H1 (cell line): ENCODE measurements around the gene PDSS1. TPM values are rescaled to one million over a fixed set of nuclear protein-coding genes. Genes with fewer than 3 reads are reported as not detected.

Experiments
- HDAC6 ChIP-seq: IDR thresholded peaks from one replicate; pipeline ENCODE4 v1.7.1; 2012; ENCODE audit warnings: low read depth, mild to moderate bottlenecking, inconsistent platforms, low read length, moderate library complexity
- JUN ChIP-seq: IDR thresholded peaks from 2 replicates; pipeline ENCODE4 v1.6.1; 2011; ENCODE audit warnings: low read depth, mild to moderate bottlenecking, improper control_type of control experiment, low read length
- RNF2 ChIP-seq: fragments of 200-900, 300-1000 bp; sonication (generic); IDR thresholded peaks from 2 replicates; pipeline ENCODE4 v1.7.1; 2016; ENCODE audit warnings: borderline replicate concordance, low read depth, mild to moderate bottlenecking, antibody characterized with exemption, low read length; ENCODE audit not compliant: poor library complexity, severe bottlenecking; ENCODE audit errors: missing control alignments
- SIN3A ChIP-seq, 2 experiments: IDR thresholded peaks in 1 of 2; conservative IDR thresholded peaks in 1 of 2; 2 replicates each; pipeline ENCODE4 v1.6.1; 2011 to 2012; ENCODE audit warnings: low read length in 2 of 2, improper control_type of control experiment in 1 of 2, low read depth in 1 of 2, mild to moderate bottlenecking in 1 of 2
- YY1 ChIP-seq: IDR thresholded peaks from 2 replicates; pipeline ENCODE4 v1.6.1; 2011; ENCODE audit warnings: low read depth, mild to moderate bottlenecking, low read length
- polyA plus RNA-seq, 7 experiments: library from polyadenylated mRNA; depleted of rRNA in 3 of 7; stranded (reverse) in 5 of 7; unstranded in 2 of 7; fragments of >200 nt in 5 of 7; fragments of 200-250 nt in 2 of 7; gene quantifications; 1 replicate in 5 of 7; 2 replicates in 1 of 7; 4 replicates in 1 of 7; pipeline versions ENCODE4 v1.2.1 to v1.2.3, GENCODE V29; 2011 to 2013; ENCODE audit warnings: missing spikeins in 2 of 7, mixed read lengths in 2 of 7
- total RNA-seq: library from RNA; stranded (reverse); fragmentation: NEBNext Ultra II Directional; extraction: Animal tissue kit (Norgen Biotek cat#: 25700); gene quantifications from 2 replicates; pipeline ENCODE4 v1.2.1, GENCODE V29; 2021
- TF ChIP-seq, protein P1 (sequence below): fragments of 300-600 bp; sonication (generic); IDR thresholded peaks from 2 replicates; pipeline ENCODE4 v1.7.1; 2012; ENCODE audit warnings: low read length, moderate library complexity, mild to moderate bottlenecking, inconsistent platforms; ENCODE audit not compliant: insufficient replicate concordance

PDSS1 gene
- total and polyA plus RNA-seq, 2 of the 8 experiments (the other 6 are each of a cell fraction or from before 2014, with no cell fraction given), result 21.3 to 26.0 TPM

DNA sequence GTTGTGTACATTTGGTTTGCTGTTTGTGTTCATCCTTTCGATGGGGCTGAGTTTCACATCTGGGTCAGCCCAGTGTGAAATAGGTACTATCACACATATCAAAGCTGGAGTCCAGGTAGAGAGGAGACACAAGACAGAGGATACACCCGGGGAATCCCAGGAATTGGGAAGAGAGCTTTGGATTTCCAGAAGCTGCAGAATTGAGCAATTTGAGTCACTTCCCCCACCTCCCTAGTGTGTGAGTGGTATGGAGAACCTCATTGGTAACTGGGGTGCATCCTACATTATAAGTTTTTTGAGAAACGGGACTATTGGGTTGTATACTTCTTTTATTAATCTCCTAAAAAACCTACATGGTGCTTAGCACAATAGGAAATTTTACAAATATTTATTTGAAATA, 12.1 kb upstream of the PDSS1 start (continued):
- TF ChIP-seq, protein P1, sequence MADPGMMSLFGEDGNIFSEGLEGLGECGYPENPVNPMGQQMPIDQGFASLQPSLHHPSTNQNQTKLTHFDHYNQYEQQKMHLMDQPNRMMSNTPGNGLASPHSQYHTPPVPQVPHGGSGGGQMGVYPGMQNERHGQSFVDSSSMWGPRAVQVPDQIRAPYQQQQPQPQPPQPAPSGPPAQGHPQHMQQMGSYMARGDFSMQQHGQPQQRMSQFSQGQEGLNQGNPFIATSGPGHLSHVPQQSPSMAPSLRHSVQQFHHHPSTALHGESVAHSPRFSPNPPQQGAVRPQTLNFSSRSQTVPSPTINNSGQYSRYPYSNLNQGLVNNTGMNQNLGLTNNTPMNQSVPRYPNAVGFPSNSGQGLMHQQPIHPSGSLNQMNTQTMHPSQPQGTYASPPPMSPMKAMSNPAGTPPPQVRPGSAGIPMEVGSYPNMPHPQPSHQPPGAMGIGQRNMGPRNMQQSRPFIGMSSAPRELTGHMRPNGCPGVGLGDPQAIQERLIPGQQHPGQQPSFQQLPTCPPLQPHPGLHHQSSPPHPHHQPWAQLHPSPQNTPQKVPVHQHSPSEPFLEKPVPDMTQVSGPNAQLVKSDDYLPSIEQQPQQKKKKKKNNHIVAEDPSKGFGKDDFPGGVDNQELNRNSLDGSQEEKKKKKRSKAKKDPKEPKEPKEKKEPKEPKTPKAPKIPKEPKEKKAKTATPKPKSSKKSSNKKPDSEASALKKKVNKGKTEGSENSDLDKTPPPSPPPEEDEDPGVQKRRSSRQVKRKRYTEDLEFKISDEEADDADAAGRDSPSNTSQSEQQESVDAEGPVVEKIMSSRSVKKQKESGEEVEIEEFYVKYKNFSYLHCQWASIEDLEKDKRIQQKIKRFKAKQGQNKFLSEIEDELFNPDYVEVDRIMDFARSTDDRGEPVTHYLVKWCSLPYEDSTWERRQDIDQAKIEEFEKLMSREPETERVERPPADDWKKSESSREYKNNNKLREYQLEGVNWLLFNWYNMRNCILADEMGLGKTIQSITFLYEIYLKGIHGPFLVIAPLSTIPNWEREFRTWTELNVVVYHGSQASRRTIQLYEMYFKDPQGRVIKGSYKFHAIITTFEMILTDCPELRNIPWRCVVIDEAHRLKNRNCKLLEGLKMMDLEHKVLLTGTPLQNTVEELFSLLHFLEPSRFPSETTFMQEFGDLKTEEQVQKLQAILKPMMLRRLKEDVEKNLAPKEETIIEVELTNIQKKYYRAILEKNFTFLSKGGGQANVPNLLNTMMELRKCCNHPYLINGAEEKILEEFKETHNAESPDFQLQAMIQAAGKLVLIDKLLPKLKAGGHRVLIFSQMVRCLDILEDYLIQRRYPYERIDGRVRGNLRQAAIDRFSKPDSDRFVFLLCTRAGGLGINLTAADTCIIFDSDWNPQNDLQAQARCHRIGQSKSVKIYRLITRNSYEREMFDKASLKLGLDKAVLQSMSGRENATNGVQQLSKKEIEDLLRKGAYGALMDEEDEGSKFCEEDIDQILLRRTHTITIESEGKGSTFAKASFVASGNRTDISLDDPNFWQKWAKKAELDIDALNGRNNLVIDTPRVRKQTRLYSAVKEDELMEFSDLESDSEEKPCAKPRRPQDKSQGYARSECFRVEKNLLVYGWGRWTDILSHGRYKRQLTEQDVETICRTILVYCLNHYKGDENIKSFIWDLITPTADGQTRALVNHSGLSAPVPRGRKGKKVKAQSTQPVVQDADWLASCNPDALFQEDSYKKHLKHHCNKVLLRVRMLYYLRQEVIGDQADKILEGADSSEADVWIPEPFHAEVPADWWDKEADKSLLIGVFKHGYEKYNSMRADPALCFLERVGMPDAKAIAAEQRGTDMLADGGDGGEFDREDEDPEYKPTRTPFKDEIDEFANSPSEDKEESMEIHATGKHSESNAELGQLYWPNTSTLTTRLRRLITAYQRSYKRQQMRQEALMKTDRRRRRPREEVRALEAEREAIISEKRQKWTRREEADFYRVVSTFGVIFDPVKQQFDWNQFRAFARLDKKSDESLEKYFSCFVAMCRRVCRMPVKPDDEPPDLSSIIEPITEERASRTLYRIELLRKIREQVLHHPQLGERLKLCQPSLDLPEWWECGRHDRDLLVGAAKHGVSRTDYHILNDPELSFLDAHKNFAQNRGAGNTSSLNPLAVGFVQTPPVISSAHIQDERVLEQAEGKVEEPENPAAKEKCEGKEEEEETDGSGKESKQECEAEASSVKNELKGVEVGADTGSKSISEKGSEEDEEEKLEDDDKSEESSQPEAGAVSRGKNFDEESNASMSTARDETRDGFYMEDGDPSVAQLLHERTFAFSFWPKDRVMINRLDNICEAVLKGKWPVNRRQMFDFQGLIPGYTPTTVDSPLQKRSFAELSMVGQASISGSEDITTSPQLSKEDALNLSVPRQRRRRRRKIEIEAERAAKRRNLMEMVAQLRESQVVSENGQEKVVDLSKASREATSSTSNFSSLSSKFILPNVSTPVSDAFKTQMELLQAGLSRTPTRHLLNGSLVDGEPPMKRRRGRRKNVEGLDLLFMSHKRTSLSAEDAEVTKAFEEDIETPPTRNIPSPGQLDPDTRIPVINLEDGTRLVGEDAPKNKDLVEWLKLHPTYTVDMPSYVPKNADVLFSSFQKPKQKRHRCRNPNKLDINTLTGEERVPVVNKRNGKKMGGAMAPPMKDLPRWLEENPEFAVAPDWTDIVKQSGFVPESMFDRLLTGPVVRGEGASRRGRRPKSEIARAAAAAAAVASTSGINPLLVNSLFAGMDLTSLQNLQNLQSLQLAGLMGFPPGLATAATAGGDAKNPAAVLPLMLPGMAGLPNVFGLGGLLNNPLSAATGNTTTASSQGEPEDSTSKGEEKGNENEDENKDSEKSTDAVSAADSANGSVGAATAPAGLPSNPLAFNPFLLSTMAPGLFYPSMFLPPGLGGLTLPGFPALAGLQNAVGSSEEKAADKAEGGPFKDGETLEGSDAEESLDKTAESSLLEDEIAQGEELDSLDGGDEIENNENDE, result no peak
- TF ChIP-seq RNF2 (no peak), SIN3A (conservative IDR thresholded peaks at IDR 0.05 in 1 of 2, IDR thresholded peaks at IDR 0.05 in 1 of 2; ENCODE audit: low read depth in 1 of 2, low read length in 2 of 2) (no peak), JUN (no peak), HDAC6 (no peak), YY1 (no peak)
- TF ChIP-seq, all 59 proteins: peak for 0
